ENCODE measurements around the gene C12orf43. TPM values are rescaled to one million over a fixed set of nuclear protein-coding genes. Genes with fewer than 3 reads are reported as not detected.
A peak's percentile ranks its signal among the peaks of the same experiment; 100 is the strongest.
"Not testable (repeated sequence)": the region's sequence is repeated elsewhere in the genome, so short reads cannot be mapped to it uniquely, and the experiment has no call there.

C12orf43 gene
- 17.6 and 21.8 TPM in 2 replicates for total RNA-seq (2014; rRNA removed; shearing (Covaris generic))

GRCh38 chr12:121015825-121016766 lies at the start of gene C12orf43:
TSS of gene C12orf43 (minus strand) at chr12:121016487. CDS start at chr12:121016474, 13 bp downstream.
- DNase-seq (ENCODE audit: low read depth) = peak; percentile 94

GRCh38 chr12:121065345-121065744 lies 49.1 kb upstream of the C12orf43 start:
- no peak for DNase-seq (ENCODE audit: low read depth)

- DNase-seq (ENCODE audit: low read depth) = not testable (repeated sequence)
Measured at GRCh38 chr12:121064586-121064985, 48.3 kb upstream of the C12orf43 start.

GRCh38 chr12:121064116-121064515 lies 47.8 kb upstream of the C12orf43 start:
- no peak for DNase-seq (ENCODE audit: low read depth)

- no peak for DNase-seq (ENCODE audit: low read depth)
Measured at GRCh38 chr12:121062391-121063045, 46.2 kb upstream of the C12orf43 start.

- DNase-seq (ENCODE audit: low read depth) = no peak
Measured at GRCh38 chr12:121061831-121062230, 45.5 kb upstream of the C12orf43 start.

GRCh38 chr12:121060149-121061001 lies 44.1 kb upstream of the C12orf43 start:
- peak; percentile 68 for DNase-seq (ENCODE audit: low read depth)

- DNase-seq (ENCODE audit: low read depth) = no peak
Measured at GRCh38 chr12:121059031-121059898, 43.0 kb upstream of the C12orf43 start.

- DNase-seq (ENCODE audit: low read depth) = no peak
Measured at GRCh38 chr12:121057794-121058193, 41.5 kb upstream of the C12orf43 start.

- DNase-seq (ENCODE audit: low read depth) = no peak
Measured at GRCh38 chr12:121053706-121054105, 37.4 kb upstream of the C12orf43 start.

GRCh38 chr12:121050725-121051124 lies 34.4 kb upstream of the C12orf43 start:
- DNase-seq (ENCODE audit: low read depth) = peak; percentile 22

GRCh38 chr12:121048442-121048841 lies 32.2 kb upstream of the C12orf43 start:
- DNase-seq (ENCODE audit: low read depth) = no peak

- DNase-seq (ENCODE audit: low read depth) = not testable (repeated sequence)
Measured at GRCh38 chr12:121047400-121047799, 31.1 kb upstream of the C12orf43 start.

- DNase-seq (ENCODE audit: low read depth) = no peak
Measured at GRCh38 chr12:121043067-121043466, 26.8 kb upstream of the C12orf43 start.

GRCh38 chr12:121038861-121039668 lies 22.8 kb upstream of the C12orf43 start, which contains the start of gene OASL:
TSS of gene OASL (minus strand) at chr12:121039246. CDS start at chr12:121038971, 275 bp downstream.
- DNase-seq (ENCODE audit: low read depth) = peak; percentile 53

GRCh38 chr12:121036810-121037326 lies 20.6 kb upstream of the C12orf43 start:
- DNase-seq (ENCODE audit: low read depth) = peak; percentile 69

- DNase-seq (ENCODE audit: low read depth) = peak; percentile 41
Measured at GRCh38 chr12:121034616-121035305, 18.5 kb upstream of the C12orf43 start.

GRCh38 chr12:121033625-121034349 lies 17.5 kb upstream of the C12orf43 start:
- DNase-seq (ENCODE audit: low read depth) = peak; percentile 92

Data from Daoy (cell line).